HAP-1 (cell line): ENCODE results near the gene ANKS1A.
"Not testable (repeated sequence)": the region's sequence is repeated elsewhere in the genome, so short reads cannot be mapped to it uniquely, and the experiment has no call there.

Experiments used
- DNase-seq, 2 experiments: peaks; one replicate each; pipeline ENCODE4 v3.0.0-alpha.2; 2016 to 2020; ENCODE audit warnings: low spot score in 2 of 2
- H3K27me3 ChIP-seq: fragments of 250-450 bp; sonication (Bioruptor Pico); 2 replicates; pipeline ENCODE4 v1.5.1; 2020; ENCODE audit warnings: low read depth, mild to moderate bottlenecking, moderate library complexity
- H3K36me3 ChIP-seq: fragments of 250-450 bp; sonication (Bioruptor Pico); replicated peaks from 2 replicates; pipeline ENCODE4 v1.5.1; 2020; ENCODE audit warnings: mild to moderate bottlenecking
- H3K4me1 ChIP-seq: fragments of 250-450 bp; sonication (Bioruptor Pico); 2 replicates; pipeline ENCODE4 v1.5.1; 2020; ENCODE audit warnings: mild to moderate bottlenecking
- H3K4me3 ChIP-seq: fragments of 250-450 bp; sonication (Bioruptor Pico); 2 replicates; pipeline ENCODE4 v1.5.1; 2020; ENCODE audit warnings: mild to moderate bottlenecking, moderate library complexity
- H3K9me3 ChIP-seq: fragments of 250-450 bp; sonication (Bioruptor Pico); 2 replicates; pipeline ENCODE4 v1.5.1; 2020; ENCODE audit warnings: mild to moderate bottlenecking, moderate library complexity
- in situ Hi-C: fragments of 300-500 bp; cut with MboI; formaldehyde crosslinking; loops from 3 replicates; pipeline ENCODE4 v1.14.3; 2020; ENCODE audit warnings: low sequenced_read_pairs, inconsistent platforms, mixed read lengths

ANKS1A gene

GRCh38 chr6:34985236-34985635 lies 96.2 kb downstream of the ANKS1A start:
- no peak for DNase-seq
- H3K27me3 ChIP-seq: no peaks in the 10 kb centered on the region
- H3K36me3 ChIP-seq: peaks cover 15% of the 10 kb centered on the region
- no peak overlapping the region for H3K4me3 ChIP-seq
- H3K4me1 ChIP-seq: peaks cover 9% of the 10 kb centered on the region
- in situ Hi-C loops: loop anchor here (5.0 to 10.0 kb wide), 3 partner anchors 157 to 252 kb away; partner anchors contain the start of gene TCP11
- H3K9me3 ChIP-seq: no peaks in the 10 kb centered on the region

- Histone ChIP-seq H3K4me1 (peaks cover 5% of the 10 kb centered on the region), H3K27me3 (no peaks in the 10 kb centered on the region), H3K4me3 (no peak overlapping the region), H3K36me3 (peaks cover 17% of the 10 kb centered on the region), H3K9me3 (no peaks in the 10 kb centered on the region)
- DNase-seq: peak; percentile 83 to 92
- in situ Hi-C loops: loop anchor here (5.0 to 10.0 kb wide), 3 partner anchors 155 to 250 kb away; partner anchors contain the start of gene TCP11
These were observed 97.8 kb downstream of the ANKS1A start for GRCh38 chr6:34986845-34987246.

- H3K27me3 ChIP-seq: no peaks in the 10 kb centered on the region
- H3K4me3 ChIP-seq: no peak overlapping the region
- DNase-seq: no peak
- H3K9me3 ChIP-seq: no peaks in the 10 kb centered on the region
- H3K36me3 ChIP-seq: peaks cover 21% of the 10 kb centered on the region
- H3K4me1 ChIP-seq: peaks cover 4% of the 10 kb centered on the region
- in situ Hi-C loops: loop anchor here (5.0 to 10.0 kb wide), 3 partner anchors 155 to 250 kb away; partner anchors contain the start of gene TCP11
These were observed 98.5 kb downstream of the ANKS1A start for GRCh38 chr6:34987506-34987905.

GRCh38 chr6:34990971-34991560 lies 102.0 kb downstream of the ANKS1A start:
- in situ Hi-C loops: no loop called here
- no peak for DNase-seq
- no peak overlapping the region for H3K4me3 ChIP-seq
- peaks cover 21% of the 10 kb centered on the region for H3K36me3 ChIP-seq
- peaks cover 4% of the 10 kb centered on the region for H3K4me1 ChIP-seq
- no peaks in the 10 kb centered on the region for H3K27me3 ChIP-seq
- H3K9me3 ChIP-seq: no peaks in the 10 kb centered on the region

GRCh38 chr6:34992376-34992775 lies 103.3 kb downstream of the ANKS1A start:
- H3K4me1 ChIP-seq: no peaks in the 10 kb centered on the region
- H3K36me3 ChIP-seq: peaks cover 16% of the 10 kb centered on the region
- in situ Hi-C loops: no loop called here
- no peak for DNase-seq
- no peak overlapping the region for H3K4me3 ChIP-seq
- H3K27me3 ChIP-seq: no peaks in the 10 kb centered on the region
- H3K9me3 ChIP-seq: no peaks in the 10 kb centered on the region

GRCh38 chr6:34993213-34993612 lies 104.2 kb downstream of the ANKS1A start:
- in situ Hi-C loops: no loop called here
- Histone ChIP-seq H3K27me3 (no peaks in the 10 kb centered on the region), H3K4me3 (no peak overlapping the region), H3K9me3 (no peaks in the 10 kb centered on the region), H3K36me3 (peaks cover 19% of the 10 kb centered on the region), H3K4me1 (no peaks in the 10 kb centered on the region)
- DNase-seq: no peak

GRCh38 chr6:34994693-34995092 lies 105.6 kb downstream of the ANKS1A start:
- Histone ChIP-seq H3K9me3 (no peaks in the 10 kb centered on the region), H3K4me1 (no peaks in the 10 kb centered on the region), H3K36me3 (peaks cover 19% of the 10 kb centered on the region), H3K27me3 (no peaks in the 10 kb centered on the region), H3K4me3 (no peak overlapping the region)
- DNase-seq: no peak
- in situ Hi-C loops: no loop called here

- H3K4me3 ChIP-seq, H3K4me1 ChIP-seq, H3K27me3 ChIP-seq, DNase-seq, in situ Hi-C loops, H3K9me3 ChIP-seq: not testable (repeated sequence)
- peaks cover 14% of the 10 kb centered on the region for H3K36me3 ChIP-seq
These were observed 109.4 kb downstream of the ANKS1A start for GRCh38 chr6:34998417-34998816.

- H3K4me1 ChIP-seq, DNase-seq, H3K4me3 ChIP-seq, H3K9me3 ChIP-seq, H3K27me3 ChIP-seq, in situ Hi-C loops: not testable (repeated sequence)
- H3K36me3 ChIP-seq: peaks cover 12% of the 10 kb centered on the region
These were observed 110.1 kb downstream of the ANKS1A start for GRCh38 chr6:34999153-34999552.

GRCh38 chr6:34999962-35000361 lies 110.9 kb downstream of the ANKS1A start:
- in situ Hi-C loops, H3K4me3 ChIP-seq, H3K27me3 ChIP-seq, H3K4me1 ChIP-seq, H3K9me3 ChIP-seq, H3K36me3 ChIP-seq, DNase-seq: not testable (repeated sequence)

GRCh38 chr6:35001349-35001748 lies 112.3 kb downstream of the ANKS1A start:
- H3K4me1 ChIP-seq, in situ Hi-C loops, DNase-seq, H3K36me3 ChIP-seq, H3K9me3 ChIP-seq, H3K27me3 ChIP-seq, H3K4me3 ChIP-seq: not testable (repeated sequence)

GRCh38 chr6:35003886-35004530 lies 115.0 kb downstream of the ANKS1A start:
- H3K27me3 ChIP-seq, in situ Hi-C loops, DNase-seq: not testable (repeated sequence)

GRCh38 chr6:35007016-35007415 lies 118.0 kb downstream of the ANKS1A start:
- 0 out of 2 replicates have a peak, but pooled peaks cover 5% of the 10 kb centered on the region for H3K36me3 ChIP-seq
- H3K4me1 ChIP-seq: peaks cover 6% of the 10 kb centered on the region; the same call in 1 of the 2 replicates
- no peaks in the 10 kb centered on the region for H3K27me3 ChIP-seq
- no peak for DNase-seq
- in situ Hi-C loops: no loop called here
- H3K9me3 ChIP-seq: no peaks in the 10 kb centered on the region
- H3K4me3 ChIP-seq: no peak overlapping the region

More at GRCh38 chr6:35003886-35004530, 115.0 kb downstream of the ANKS1A start:
- not testable (repeated sequence) for H3K9me3 ChIP-seq, H3K4me3 ChIP-seq, H3K4me1 ChIP-seq, H3K36me3 ChIP-seq

- peak in 1 of 2 experiments; percentile 22 for DNase-seq
- Histone ChIP-seq H3K9me3 (no peaks in the 10 kb centered on the region), H3K36me3 (no peaks in the 10 kb centered on the region), H3K4me3 (no peak overlapping the region), H3K27me3 (no peaks in the 10 kb centered on the region), H3K4me1 (peaks cover 6% of the 10 kb centered on the region; the same call in 1 of the 2 replicates)
- in situ Hi-C loops: no loop called here
These were observed 119.8 kb downstream of the ANKS1A start for GRCh38 chr6:35008858-35009257.
